VCaP (cell line): ENCODE measurements around the gene CCDC183.
A peak's percentile ranks its signal among the peaks of the same experiment; 100 is the strongest.

ENCODE experiments used
- H3K27ac ChIP-seq: fragments of 450-650 bp; 2 replicates; pipeline ENCODE4 v1.5.1; 2017
- CTCF ChIP-seq: fragments of 450-650 bp; conservative IDR thresholded peaks from 2 replicates; pipeline ENCODE4 v1.5.1; 2017; ENCODE audit warnings: mild to moderate bottlenecking, moderate library complexity

CCDC183 gene

GRCh38 chr9:136821826-136822544 lies 25.8 kb downstream of the CCDC183 start:
- 0 out of 2 replicates have a peak overlapping the region, but pooled peaks have one; percentile 16 for H3K27ac ChIP-seq
- TF ChIP-seq CTCF: no peak

DNA sequence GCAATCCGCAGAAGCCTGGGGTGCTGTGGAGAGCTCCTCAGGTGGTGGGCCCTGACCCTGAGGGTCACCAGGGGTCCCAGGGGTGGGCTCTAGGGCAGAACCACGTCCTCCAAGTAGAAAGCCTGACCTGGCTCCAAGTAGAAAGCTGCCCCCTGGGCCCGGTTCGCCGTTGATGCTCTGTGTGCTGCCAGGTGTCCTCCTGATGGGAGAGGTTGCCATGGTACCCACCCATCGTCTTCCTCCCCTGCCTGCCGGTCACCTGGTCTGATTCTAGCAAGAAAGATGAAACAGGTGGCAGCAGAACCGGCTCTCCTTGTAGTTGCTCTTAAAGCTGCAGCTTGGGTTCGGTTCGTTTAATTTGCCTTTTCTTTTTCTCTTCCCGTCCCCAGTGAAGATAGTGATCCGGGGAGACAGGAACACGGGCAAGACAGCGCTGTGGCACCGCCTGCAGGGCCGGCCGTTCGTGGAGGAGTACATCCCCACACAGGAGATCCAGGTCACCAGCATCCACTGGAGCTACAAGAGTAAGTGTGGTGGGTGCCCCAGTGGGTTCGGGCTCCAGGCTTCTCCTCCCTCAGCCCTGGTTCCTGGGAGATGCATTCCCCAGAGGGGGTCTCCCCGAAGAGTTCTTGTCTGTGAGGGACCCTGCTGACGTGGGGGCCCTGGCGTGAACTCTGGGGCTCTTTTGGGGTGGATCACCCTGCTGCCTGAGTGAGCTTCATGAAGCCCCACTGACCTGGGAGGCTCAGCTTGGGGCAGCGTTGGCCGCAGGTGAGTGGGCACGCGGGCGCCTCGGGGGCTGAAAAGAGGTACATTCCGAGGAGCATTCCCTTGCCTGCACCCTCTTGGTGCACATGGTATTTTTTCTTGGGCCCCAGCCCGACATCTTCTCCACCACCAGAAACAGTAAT lies 27.3 kb downstream of the CCDC183 start:
- TF ChIP-seq CTCF: no peak
- no peak overlapping the region for H3K27ac ChIP-seq

DNA sequence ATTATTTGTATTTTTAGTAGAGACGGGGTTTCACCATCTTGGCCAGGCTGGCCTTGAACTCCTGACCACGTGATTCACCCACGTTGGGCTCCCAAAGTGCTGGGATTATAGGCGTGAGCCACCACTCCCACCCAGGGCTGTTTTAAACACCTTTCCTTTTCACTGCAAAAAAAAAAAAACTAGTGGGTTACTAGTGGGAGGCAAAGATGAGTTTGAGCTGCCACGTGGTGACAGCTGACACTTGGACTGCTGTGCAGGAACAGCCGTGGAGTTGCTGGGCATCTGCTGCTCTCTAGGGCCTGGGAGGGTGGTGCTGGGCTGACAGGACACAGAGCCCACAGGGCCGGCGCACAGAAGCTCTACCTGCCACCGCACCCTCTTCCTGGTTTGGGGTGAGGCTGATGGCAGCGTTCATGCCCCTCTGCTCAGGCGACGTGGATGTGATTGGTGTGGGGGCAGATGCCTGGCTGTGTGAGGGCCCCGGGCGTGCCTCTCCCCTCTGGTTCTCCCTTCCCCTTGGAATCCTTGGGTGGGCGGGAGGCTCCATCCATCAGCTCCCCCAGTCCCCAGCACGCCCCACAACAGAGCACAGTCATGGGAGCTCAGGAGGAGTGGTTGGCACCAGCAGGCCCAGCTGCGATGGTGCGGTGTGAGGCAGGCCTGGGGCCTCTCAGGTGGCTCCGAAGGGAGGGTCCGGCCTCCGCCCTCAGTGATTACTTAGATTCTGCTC lies 28.5 kb downstream of the CCDC183 start:
- no peak for TF ChIP-seq CTCF
- H3K27ac ChIP-seq: no peak overlapping the region

DNA sequence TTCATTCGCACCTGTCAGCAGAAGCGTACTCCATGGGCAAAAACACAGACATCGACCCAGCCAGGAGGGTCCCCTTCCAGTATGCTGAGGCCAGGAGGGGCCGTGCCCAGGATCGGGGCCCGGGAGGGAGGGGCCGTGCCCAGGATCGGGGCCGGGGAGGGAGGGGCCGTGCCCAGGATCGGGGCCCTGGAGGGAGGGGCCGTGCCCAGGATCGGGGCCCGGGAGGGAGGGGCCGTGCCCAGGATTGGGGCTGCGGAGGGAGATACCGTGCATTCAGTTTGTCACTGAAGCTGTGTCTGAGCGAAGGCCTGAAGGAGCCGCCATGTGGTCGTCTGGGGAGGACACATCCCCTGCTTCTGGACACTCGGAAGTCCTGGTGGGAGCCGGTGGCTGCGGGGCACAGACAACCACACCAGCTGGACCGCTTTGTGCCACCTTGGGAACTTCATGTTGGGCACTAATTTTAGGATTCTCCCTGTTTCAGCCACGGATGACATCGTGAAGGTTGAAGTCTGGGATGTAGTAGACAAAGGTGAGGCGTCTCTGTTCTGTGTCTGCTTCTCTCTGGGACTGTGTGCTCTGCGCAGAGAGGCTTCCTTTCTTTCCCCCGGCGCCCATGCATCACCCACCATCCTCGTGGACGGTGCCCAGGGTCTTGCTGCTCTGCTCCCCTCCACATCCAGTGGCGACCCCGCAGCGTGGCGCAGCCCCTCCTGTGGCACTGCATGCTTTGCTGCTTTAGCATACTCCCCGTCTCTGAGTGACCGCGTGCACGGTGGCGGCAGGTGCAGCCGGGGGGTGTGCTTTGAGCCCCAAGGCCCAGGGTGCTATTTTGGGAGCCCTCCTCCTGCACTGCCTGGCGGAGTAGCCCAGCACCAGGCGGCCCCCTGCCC lies 29.4 kb downstream of the CCDC183 start:
- no peak overlapping the region for H3K27ac ChIP-seq
- TF ChIP-seq CTCF: no peak

DNA sequence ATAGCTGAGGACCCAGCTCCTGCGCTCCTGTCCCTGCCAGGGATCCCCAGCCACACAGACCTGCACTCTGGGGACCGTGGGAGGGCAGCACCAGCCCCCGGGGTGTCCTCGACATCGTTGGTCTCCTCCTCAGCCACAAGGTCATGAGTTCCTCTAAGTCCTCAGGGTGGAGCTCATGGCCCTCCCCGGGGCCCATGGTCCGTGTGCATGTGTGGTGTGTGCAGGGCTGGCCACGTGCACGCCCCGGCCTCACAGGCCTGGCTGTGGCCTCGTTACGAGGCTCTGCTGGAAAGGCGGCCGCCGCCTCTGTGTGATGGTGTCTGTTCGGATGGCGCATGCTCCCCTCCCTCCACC lies 30.0 kb downstream of the CCDC183 start:
- no peak overlapping the region for H3K27ac ChIP-seq
- no peak for TF ChIP-seq CTCF

DNA sequence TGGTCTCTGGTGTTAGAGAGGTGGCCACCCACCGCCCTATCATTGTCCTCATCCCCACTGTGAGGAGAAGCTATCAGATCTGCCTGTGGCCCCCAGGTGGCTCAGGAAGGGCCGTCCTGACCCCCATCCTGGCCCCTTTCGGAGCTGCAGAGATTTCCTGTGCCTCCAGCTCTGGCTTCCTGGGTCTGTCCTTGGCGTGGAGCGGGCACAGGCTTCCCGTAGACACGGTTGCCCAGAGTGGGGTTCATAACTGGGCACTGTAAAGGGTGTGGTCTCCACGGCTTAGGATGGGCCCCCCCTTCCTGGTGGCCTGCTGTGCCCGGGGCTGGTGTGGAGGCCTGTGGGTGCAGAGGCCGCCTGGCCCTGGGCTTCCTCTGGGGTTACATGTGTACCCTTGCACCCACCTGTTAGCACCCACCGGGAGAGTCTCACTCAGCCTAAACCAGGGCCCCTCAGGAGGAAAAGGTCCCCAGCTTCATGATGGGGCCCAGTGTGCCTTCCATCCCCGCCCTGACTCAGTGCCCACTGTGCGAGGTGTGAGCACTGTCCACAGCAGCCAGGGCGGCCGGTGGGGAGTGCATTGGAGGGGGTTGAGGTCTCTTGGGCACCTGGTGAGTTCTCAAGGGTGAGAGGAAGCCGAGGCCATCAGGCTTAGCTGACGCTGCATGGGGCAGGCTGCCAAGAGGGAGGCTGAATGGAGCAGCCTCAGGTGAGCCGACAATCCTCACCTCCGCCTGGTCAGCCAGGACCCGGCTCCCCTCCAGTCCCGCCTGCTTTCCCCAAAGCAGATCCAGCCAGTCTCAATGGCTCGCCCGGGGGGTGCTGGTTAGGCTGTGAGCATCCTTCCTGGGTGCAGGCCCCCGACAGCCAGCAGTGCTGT lies 30.8 kb downstream of the CCDC183 start:
- H3K27ac ChIP-seq: peak overlapping the region; percentile 3; the same call in 1 of the 2 replicates

More for the DNA sequence above, 30.8 kb downstream of the CCDC183 start:
- no peak for TF ChIP-seq CTCF
